Right lobe of liver (tissue), 6 donors: ENCODE results near the gene SPON2. TPM values are rescaled to one million over a fixed set of nuclear protein-coding genes. Genes with fewer than 3 reads are reported as not detected.
A peak's percentile ranks its signal among the peaks of the same experiment; 100 is the strongest.

Experiments used
- ATAC-seq, 4 donors: fragments of 200-7000 bp; cut with Tn5 transposase; one replicate each; pipeline ENCODE4 v1.9.1; 2020; ENCODE audit warnings: mild to moderate bottlenecking in 4 of 4, moderate library complexity in 4 of 4
- DNase-seq, 3 donors: peaks; one replicate each; pipeline ENCODE4 v3.0.0-alpha.2; 2020
- H3K27ac ChIP-seq, 3 donors: fragments of 200-600 bp; one replicate each; pipeline ENCODE4 v1.8.0; 2022
- H3K27me3 ChIP-seq, 2 donors: fragments of 200-600 bp; one replicate each; pipeline ENCODE4 v1.8.0; 2022
- H3K36me3 ChIP-seq, 4 donors: fragments of 200-600 bp; sonication (generic) in 1 of 4; one replicate each; pipeline versions ENCODE4 v1.5.1 to v1.8.0; 2017 to 2022; ENCODE audit warnings: control low read depth in 1 of 4
- H3K4me1 ChIP-seq, 4 donors: fragments of 200-600 bp; sonication (generic) in 1 of 4; one replicate each; pipeline versions ENCODE4 v1.5.1 to v1.8.0; 2017 to 2022; ENCODE audit warnings: control low read depth in 1 of 4
- H3K4me3 ChIP-seq, 3 donors: fragments of 200-600 bp; one replicate each; pipeline ENCODE4 v1.8.0; 2022
- H3K9me3 ChIP-seq, 4 donors: fragments of 200-600 bp; sonication (generic) in 1 of 4; one replicate each; pipeline versions ENCODE4 v1.5.1 to v1.8.0; 2017 to 2022; ENCODE audit warnings: control low read depth in 1 of 4
- POLR2A ChIP-seq: fragments of 450-650 bp; IDR thresholded peaks from one replicate; pipeline ENCODE4 v1.6.1; 2017; ENCODE audit warnings: antibody characterized with exemption, mild to moderate bottlenecking
- WGBS: methylation state at CpG from one replicate; pipeline ENCODE4 v1.1.6; 2018; ENCODE audit warnings: low coverage, low lambda C conversion rate; ENCODE audit not compliant: insufficient coverage; ENCODE audit errors: missing lambda C conversion rate; 5-methylcytosine and 5-hydroxymethylcytosine counted together
- intact Hi-C, 2 donors: fragments of 100-400 bp; cut with DNase I; formaldehyde crosslinking; loops; one replicate each; pipeline versions ENCODE4 v1.11.2 to v1.14.1; 2022
- total RNA-seq, 6 experiments: library from RNA; depleted of rRNA in 2 of 6; stranded (reverse); fragments of >200 nt in 2 of 6; fragmentation: NEBNext Ultra II Directional in 3 of 6; extraction: Animal tissue kit (Norgen Biotek cat#: 25700) in 3 of 6; gene quantifications; one replicate each; pipeline versions ENCODE4 v1.1.0 to v1.2.4, GENCODE V29; 2016 to 2023
- TF ChIP-seq, protein P1 (sequence below), 4 donors: fragments of 200-600 bp in 3 of 4; fragments of 450-650 bp in 1 of 4; IDR thresholded peaks; one replicate each; pipeline versions ENCODE4 v1.5.1 to v1.8.0; 2016 to 2022; ENCODE audit warnings: antibody characterized with exemption in 4 of 4, mild to moderate bottlenecking in 2 of 4
- donor health status: DM: no; HTN: yes; CAD: no.
- donor health status: DM: no; HTN: no; CAD: no.
- donor health status: DM: no; HTN: no; CAD: no.
- donor health status: DM: no; HTN: yes; CAD: no.
- donor health status: DM: no; HTN: yes; CAD: no.

The SPON2 gene
- total RNA-seq, 6 experiments from 2014 or later, result 41.9 to 138 (median 99.9) TPM

DNA sequence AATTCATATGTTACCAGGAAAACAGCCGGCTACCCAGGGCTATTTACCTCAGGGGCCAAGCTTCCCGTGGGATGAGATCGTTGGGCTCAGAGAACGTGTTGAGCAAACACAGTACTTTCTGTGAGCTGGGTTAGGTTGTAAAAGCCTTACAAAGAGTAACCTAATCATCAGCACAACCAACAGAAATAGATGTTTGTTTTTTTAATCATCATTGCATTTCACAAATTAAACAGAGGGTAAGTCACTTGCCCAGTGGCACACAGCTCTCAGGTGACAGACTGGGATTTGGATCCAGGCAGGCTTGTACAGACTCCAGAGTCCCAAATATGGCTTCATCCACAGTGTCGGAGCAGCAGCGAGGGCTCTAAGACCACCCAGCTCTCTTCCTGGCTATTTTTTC, 20.1 kb downstream of the SPON2 start:
- peak in 1 of 4 donors; percentile 71 for ATAC-seq
- Histone ChIP-seq H3K27me3 (no peaks in the 10 kb centered on the region), H3K9me3 (no peaks in the 10 kb centered on the region), H3K4me1 (no peaks in the 10 kb centered on the region), H3K27ac (no peak overlapping the region), H3K4me3 (no peak overlapping the region), H3K36me3 (no peaks in the 10 kb centered on the region)
- DNase-seq, result no peak
- TF ChIP-seq, protein P1, sequence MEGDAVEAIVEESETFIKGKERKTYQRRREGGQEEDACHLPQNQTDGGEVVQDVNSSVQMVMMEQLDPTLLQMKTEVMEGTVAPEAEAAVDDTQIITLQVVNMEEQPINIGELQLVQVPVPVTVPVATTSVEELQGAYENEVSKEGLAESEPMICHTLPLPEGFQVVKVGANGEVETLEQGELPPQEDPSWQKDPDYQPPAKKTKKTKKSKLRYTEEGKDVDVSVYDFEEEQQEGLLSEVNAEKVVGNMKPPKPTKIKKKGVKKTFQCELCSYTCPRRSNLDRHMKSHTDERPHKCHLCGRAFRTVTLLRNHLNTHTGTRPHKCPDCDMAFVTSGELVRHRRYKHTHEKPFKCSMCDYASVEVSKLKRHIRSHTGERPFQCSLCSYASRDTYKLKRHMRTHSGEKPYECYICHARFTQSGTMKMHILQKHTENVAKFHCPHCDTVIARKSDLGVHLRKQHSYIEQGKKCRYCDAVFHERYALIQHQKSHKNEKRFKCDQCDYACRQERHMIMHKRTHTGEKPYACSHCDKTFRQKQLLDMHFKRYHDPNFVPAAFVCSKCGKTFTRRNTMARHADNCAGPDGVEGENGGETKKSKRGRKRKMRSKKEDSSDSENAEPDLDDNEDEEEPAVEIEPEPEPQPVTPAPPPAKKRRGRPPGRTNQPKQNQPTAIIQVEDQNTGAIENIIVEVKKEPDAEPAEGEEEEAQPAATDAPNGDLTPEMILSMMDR (IDR thresholded peaks at IDR 0.05), result no peak
- no peak for TF ChIP-seq POLR2A
- intact Hi-C loops, result loop anchor here in 1 of 2 donors (5.0 kb wide), 1 partner anchor 260 kb away; no protein-coding TSS in a partner anchor
- WGBS, result 0% methylated on average over 1 of the region's 6 CpGs

GRCh38 chr4:1151541-1151940, 20.8 kb downstream of the SPON2 start:
- intact Hi-C loops, result loop anchor here in 1 of 2 donors (5.0 kb wide), 1 partner anchor 259 kb away; no protein-coding TSS in a partner anchor
- Histone ChIP-seq H3K4me3 (no peak overlapping the region), H3K9me3 (no peaks in the 10 kb centered on the region), H3K27me3 (no peaks in the 10 kb centered on the region), H3K27ac (no peak overlapping the region), H3K36me3 (no peaks in the 10 kb centered on the region), H3K4me1 (no peaks in the 10 kb centered on the region)
- TF ChIP-seq, protein P1 (IDR thresholded peaks at IDR 0.05), result no peak
- TF ChIP-seq POLR2A, result no peak
- DNase-seq (no peak), ATAC-seq (no peak)
- WGBS, result no CpG with 5 or more reads among the region's 6 CpGs

GRCh38 chr4:1150875-1151274, 21.5 kb downstream of the SPON2 start:
- DNase-seq, result no peak
- ATAC-seq, result no peak
- TF ChIP-seq POLR2A, result no peak
- TF ChIP-seq, protein P1 (IDR thresholded peaks at IDR 0.05), result no peak
- H3K4me3 ChIP-seq, result no peak overlapping the region
- WGBS, result no CpG with 5 or more reads among the region's 3 CpGs
- intact Hi-C loops, result loop anchor here in 1 of 2 donors (5.0 kb wide), 1 partner anchor 259 kb away; no protein-coding TSS in a partner anchor
- H3K36me3 ChIP-seq, result no peaks in the 10 kb centered on the region
- H3K9me3 ChIP-seq, result no peaks in the 10 kb centered on the region
- H3K27ac ChIP-seq, result no peak overlapping the region
- no peaks in the 10 kb centered on the region for H3K4me1 ChIP-seq
- H3K27me3 ChIP-seq, result no peaks in the 10 kb centered on the region

GRCh38 chr4:1139860-1140259, 32.5 kb downstream of the SPON2 start:
- no peaks in the 10 kb centered on the region for H3K36me3 ChIP-seq
- DNase-seq (no peak), ATAC-seq (no peak)
- H3K27ac ChIP-seq, result no peak overlapping the region
- H3K9me3 ChIP-seq, result no peaks in the 10 kb centered on the region
- intact Hi-C loops, result loop anchor here (10.0 kb wide), 2 partner anchors 105 to 215 kb away; partner anchors contain the start of gene CTBP1 (in 1 of the 2)
- H3K27me3 ChIP-seq, result no peaks in the 10 kb centered on the region
- no peak for TF ChIP-seq POLR2A
- no peaks in the 10 kb centered on the region for H3K4me1 ChIP-seq
- WGBS, result 94% methylated on average over 1 of the region's 1 CpG
- no peak overlapping the region for H3K4me3 ChIP-seq

- TF ChIP-seq, protein P1 (IDR thresholded peaks at IDR 0.05), result no peak
- no peak for TF ChIP-seq POLR2A
- Histone ChIP-seq H3K4me1 (no peaks in the 10 kb centered on the region), H3K36me3 (no peaks in the 10 kb centered on the region), H3K4me3 (peak overlapping the region in 1 of 3 donors; percentile 16), H3K27ac (no peak overlapping the region), H3K9me3 (no peaks in the 10 kb centered on the region), H3K27me3 (no peaks in the 10 kb centered on the region)
- DNase-seq, result no peak
- intact Hi-C loops, result loop anchor here (10.0 kb wide), 2 partner anchors 107 to 217 kb away; partner anchors contain the start of gene CTBP1 (in 1 of the 2)
- peak in 3 of 4 donors; percentile 38 to 53 (median 45) for ATAC-seq
- WGBS, result 59% methylated on average over 2 of the region's 2 CpGs
These were observed 34.5 kb downstream of the SPON2 start for GRCh38 chr4:1137850-1138249.
